HCT116 (cell line): ENCODE results near the gene SYCP2. TPM values are rescaled to one million over a fixed set of nuclear protein-coding genes. Genes with fewer than 3 reads are reported as not detected.

Experiments used
- ATAC-seq: fragments of 200-7000 bp; cut with Tn5 transposase; 2 replicates; pipeline ENCODE4 v1.9.1; 2020; ENCODE audit warnings: mild to moderate bottlenecking, moderate library complexity
- BruUV-seq: library from RNA; stranded (reverse); fragments of 400-500 nt; replicated peaks from 2 replicates; lab custom pipeline; 2021; lab: Mats Ljungman, UMichigan
- CTCF ChIA-PET: fragments of 300-600 bp; sonication (Branson Sonifier 250); formaldehyde crosslinking; loops from one replicate; lab custom pipeline; 2021; ENCODE audit warnings: antibody characterized with exemption; lab: Charles Lee
- POLR2A ChIA-PET: fragments of 300-600, 350-600 bp; sonication (Branson Sonifier 250); formaldehyde crosslinking; loops from one replicate; lab custom pipeline; 2021; ENCODE audit warnings: antibody characterized with exemption; lab: Charles Lee
- RAD21 ChIA-PET, 2 experiments: fragments of 300-600 bp; sonication (Branson Sonifier 250); formaldehyde crosslinking; loops; one replicate each; lab custom pipeline; 2023; ENCODE audit warnings: low total read pairs in 2 of 2; ENCODE audit not compliant: uncharacterized antibody in 2 of 2, unreplicated experiment in 2 of 2, low non-redundant PET in 1 of 2; lab: Charles Lee
- DNase-seq: peaks from one replicate; pipeline ENCODE4 v3.0.0-alpha.2; 2010; ENCODE audit warnings: low read depth, low spot score
- H2AFZ ChIP-seq: fragments of 200-600 bp; shearing (Covaris generic), sonication (generic); 2 replicates; pipeline ENCODE4 v1.6.1; 2017; ENCODE audit warnings: low read depth, mixed run types, mixed read lengths, antibody characterized with exemption, low read length; ENCODE audit not compliant: poor library complexity, severe bottlenecking
- H3K27ac ChIP-seq: 2 replicates; pipeline ENCODE4 v1.5.1; 2012; ENCODE audit warnings: low read depth, low read length
- H3K27me3 ChIP-seq: fragments of 200-600 bp; sonication (generic); 2 replicates; pipeline ENCODE4 v1.6.1; 2016; ENCODE audit warnings: mixed run types, low read length, mixed read lengths; ENCODE audit not compliant: insufficient read depth
- H3K36me3 ChIP-seq, 2 experiments: fragments of 200-500 bp in 1 of 2; fragments of 200-600 bp in 1 of 2; sonication (Bioruptor generic) in 1 of 2; sonication (generic) in 1 of 2; 2 replicates each; pipeline versions ENCODE4 v1.5.1 to v1.6.1; 2014 to 2016; ENCODE audit warnings: low read length in 2 of 2, inconsistent platforms in 1 of 2, mixed read lengths in 1 of 2, mixed run types in 1 of 2; ENCODE audit not compliant: insufficient read depth in 2 of 2, control insufficient read depth in 1 of 2
- H3K4me1 ChIP-seq, 2 experiments: fragments of 200-600 bp in 1 of 2; sonication (generic) in 1 of 2; 2 replicates each; pipeline versions ENCODE4 v1.5.1 to v1.6.1; 2012 to 2017; ENCODE audit warnings: low read length in 2 of 2, inconsistent platforms in 1 of 2, mild to moderate bottlenecking in 1 of 2, mixed read lengths in 1 of 2, mixed run types in 1 of 2, moderate library complexity in 1 of 2; ENCODE audit not compliant: insufficient read depth in 2 of 2, control insufficient read depth in 1 of 2
- H3K4me2 ChIP-seq: fragments of 200-600 bp; sonication (generic); 2 replicates; pipeline ENCODE4 v1.6.1; 2017; ENCODE audit warnings: mixed run types, low read length, mixed read lengths
- H3K4me3 ChIP-seq, 2 experiments: fragments of 200-600 bp in 1 of 2; sonication (generic) in 1 of 2; replicated peaks in 1 of 2; 2 replicates each; pipeline ENCODE4 v1.5.1; 2011 to 2016; ENCODE audit warnings: low read length in 2 of 2, control low read depth in 1 of 2, low read depth in 1 of 2, mild to moderate bottlenecking in 1 of 2, mixed read lengths in 1 of 2, mixed run types in 1 of 2
- H3K79me2 ChIP-seq: fragments of 200-600 bp; sonication (generic); 2 replicates; pipeline ENCODE4 v1.6.1; 2017; ENCODE audit warnings: mild to moderate bottlenecking, mixed run types, low read length, moderate library complexity, mixed read lengths; ENCODE audit not compliant: insufficient read depth
- H3K9ac ChIP-seq: fragments of 200-600 bp; sonication (generic); 2 replicates; pipeline ENCODE4 v1.6.1; 2016; ENCODE audit warnings: low read length, mixed read lengths
- H3K9me2 ChIP-seq: fragments of 200-600 bp; sonication (generic), shearing (Covaris generic); 2 replicates; pipeline ENCODE4 v1.6.1; 2017; ENCODE audit warnings: mixed run types, mild to moderate bottlenecking, moderate library complexity; ENCODE audit not compliant: insufficient read depth
- H3K9me3 ChIP-seq, 2 experiments: fragments of 200-500 bp in 1 of 2; fragments of 200-600 bp in 1 of 2; sonication (Bioruptor generic) in 1 of 2; sonication (generic) in 1 of 2; 2 replicates each; pipeline ENCODE4 v1.6.1; 2014 to 2017; ENCODE audit warnings: low read length in 2 of 2, mixed read lengths in 2 of 2, inconsistent platforms in 1 of 2, low read depth in 1 of 2, mild to moderate bottlenecking in 1 of 2, mixed run types in 1 of 2, moderate library complexity in 1 of 2; ENCODE audit not compliant: control insufficient read depth in 1 of 2, insufficient read depth in 1 of 2
- H4K20me1 ChIP-seq: fragments of 200-600 bp; sonication (generic), shearing (Covaris generic); 2 replicates; pipeline ENCODE4 v1.6.1; 2017; ENCODE audit warnings: mixed run types, mild to moderate bottlenecking, moderate library complexity; ENCODE audit not compliant: insufficient read depth
- CBX3 ChIP-seq: IDR thresholded peaks from 2 replicates; pipeline ENCODE4 v1.6.1; 2012; ENCODE audit warnings: low read depth
- CEBPB ChIP-seq: IDR thresholded peaks from 2 replicates; pipeline ENCODE4 v1.6.1; 2012; ENCODE audit warnings: low read depth
- EGR1 ChIP-seq: IDR thresholded peaks from 2 replicates; pipeline ENCODE4 v1.6.1; 2012; ENCODE audit warnings: low read depth
- ELF1 ChIP-seq: IDR thresholded peaks from 2 replicates; pipeline ENCODE4 v1.6.1; 2012; ENCODE audit warnings: low read depth, borderline replicate concordance
- EZH2phosphoT487 ChIP-seq: fragments of 200-600 bp; IDR thresholded peaks from 2 replicates; pipeline ENCODE4 v1.6.1; 2018; ENCODE audit warnings: antibody characterized with exemption, borderline replicate concordance
- FOSL1 ChIP-seq: IDR thresholded peaks from 2 replicates; pipeline ENCODE4 v1.6.1; 2012; ENCODE audit warnings: low read depth
- POLR2A ChIP-seq: IDR thresholded peaks from 2 replicates; pipeline ENCODE4 v1.7.0; 2011; ENCODE audit warnings: borderline replicate concordance; ENCODE audit not compliant: insufficient read depth, insufficient read length; ENCODE audit errors: extremely low read depth
- RAD21 ChIP-seq: IDR thresholded peaks from 2 replicates; pipeline ENCODE4 v1.6.1; 2012; ENCODE audit warnings: low read depth, mild to moderate bottlenecking
- SP1 ChIP-seq: IDR thresholded peaks from 2 replicates; pipeline ENCODE4 v1.6.1; 2012; ENCODE audit warnings: low read depth
- YY1 ChIP-seq: IDR thresholded peaks from 2 replicates; pipeline ENCODE4 v1.6.1; 2011; ENCODE audit warnings: low read length, low read depth, moderate library complexity, mild to moderate bottlenecking; ENCODE audit not compliant: insufficient replicate concordance; ENCODE audit errors: extremely low read depth
- ZFX ChIP-seq: fragments of 450-650 bp; IDR thresholded peaks from 2 replicates; pipeline ENCODE4 v1.6.1; 2017
- ZNF274 ChIP-seq: fragments of 200-500 bp; sonication (Bioruptor generic); IDR thresholded peaks from 2 replicates; pipeline ENCODE4 v1.6.1; 2014; ENCODE audit warnings: mild to moderate bottlenecking, low read depth, low read length, inconsistent platforms
- intact Hi-C: fragments of 100-400 bp; cut with micrococcal nuclease; formaldehyde crosslinking; loops from 2 replicates; pipeline ENCODE4 v1.10.0; 2022
- total RNA-seq: library from RNA; stranded (reverse); gene quantifications from one replicate; pipeline ENCODE4 v1.2.1, GENCODE V29; 2021; ENCODE audit not compliant: unreplicated experiment
- TF ChIP-seq, protein P1 (sequence below): IDR thresholded peaks from 2 replicates; pipeline ENCODE4 v1.6.1; 2011; ENCODE audit warnings: mild to moderate bottlenecking, low read length, moderate library complexity; ENCODE audit not compliant: insufficient replicate concordance; ENCODE audit errors: extremely low read depth
- TF ChIP-seq, protein P2 (sequence below), 3 experiments: fragments of 200-600 bp in 1 of 3; sonication (generic) in 1 of 3; IDR thresholded peaks in 2 of 3; conservative IDR thresholded peaks in 1 of 3; 2 replicates each; pipeline ENCODE4 v1.5.1; 2012 to 2017; ENCODE audit warnings: low read depth in 2 of 3, low read length in 2 of 3, antibody characterized with exemption in 1 of 3, borderline replicate concordance in 1 of 3, control low read depth in 1 of 3, mild to moderate bottlenecking in 1 of 3, mixed read lengths in 1 of 3, mixed run types in 1 of 3, moderate library complexity in 1 of 3; ENCODE audit not compliant: insufficient read depth in 1 of 3

The SYCP2 gene
- total RNA-seq, 1 experiment from 2014 or later: 0.59 TPM

DNA sequence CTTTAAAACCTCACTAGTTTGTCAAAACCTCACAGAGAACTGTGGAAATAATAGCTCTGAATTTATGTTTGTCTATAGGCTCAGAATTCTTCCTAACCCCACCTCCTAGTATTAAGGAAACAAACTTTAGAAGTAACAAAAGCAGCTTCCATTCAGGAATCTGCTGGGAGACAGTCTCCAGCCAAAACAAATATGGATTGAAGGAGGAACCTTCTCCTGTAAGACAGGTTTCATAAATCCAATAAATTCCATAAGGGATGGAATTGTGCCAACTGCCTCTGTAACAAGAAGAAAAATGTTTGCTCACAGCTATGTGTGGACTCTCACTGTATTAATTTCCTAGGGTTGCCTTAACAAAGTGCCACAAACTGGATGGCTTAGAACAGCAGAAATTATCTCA lies 7.5 kb downstream of the SYCP2 start:
- no peaks in the 10 kb centered on the region for H4K20me1 ChIP-seq
- H3K79me2 ChIP-seq: no peaks in the 10 kb centered on the region
- no peak overlapping the region for H3K4me3 ChIP-seq
- no peaks in the 10 kb centered on the region for H3K9me3 ChIP-seq
- H2AFZ ChIP-seq: no peak overlapping the region
- H3K36me3 ChIP-seq: no peaks in the 10 kb centered on the region
- intact Hi-C loops: no loop called here
- no TSS peak for BruUV-seq
- H3K27me3 ChIP-seq: peaks cover 32% of the 10 kb centered on the region
- CTCF ChIA-PET: interaction anchor here (1.0 kb wide), 1 partner anchor 8 kb away, joined by 3 read pairs; the partner anchor contains the start of gene SYCP2
- no peak overlapping the region for H3K9ac ChIP-seq
- no peaks in the 10 kb centered on the region for H3K9me2 ChIP-seq
- POLR2A ChIA-PET: no interaction called here
- H3K4me1 ChIP-seq: no peaks in the 10 kb centered on the region; a peak in 1 of 4 replicates
- DNase-seq: no peak
- TF ChIP-seq, protein P1, sequence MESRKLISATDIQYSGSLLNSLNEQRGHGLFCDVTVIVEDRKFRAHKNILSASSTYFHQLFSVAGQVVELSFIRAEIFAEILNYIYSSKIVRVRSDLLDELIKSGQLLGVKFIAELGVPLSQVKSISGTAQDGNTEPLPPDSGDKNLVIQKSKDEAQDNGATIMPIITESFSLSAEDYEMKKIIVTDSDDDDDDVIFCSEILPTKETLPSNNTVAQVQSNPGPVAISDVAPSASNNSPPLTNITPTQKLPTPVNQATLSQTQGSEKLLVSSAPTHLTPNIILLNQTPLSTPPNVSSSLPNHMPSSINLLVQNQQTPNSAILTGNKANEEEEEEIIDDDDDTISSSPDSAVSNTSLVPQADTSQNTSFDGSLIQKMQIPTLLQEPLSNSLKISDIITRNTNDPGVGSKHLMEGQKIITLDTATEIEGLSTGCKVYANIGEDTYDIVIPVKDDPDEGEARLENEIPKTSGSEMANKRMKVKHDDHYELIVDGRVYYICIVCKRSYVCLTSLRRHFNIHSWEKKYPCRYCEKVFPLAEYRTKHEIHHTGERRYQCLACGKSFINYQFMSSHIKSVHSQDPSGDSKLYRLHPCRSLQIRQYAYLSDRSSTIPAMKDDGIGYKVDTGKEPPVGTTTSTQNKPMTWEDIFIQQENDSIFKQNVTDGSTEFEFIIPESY: no peak
- TF ChIP-seq YY1 (no peak), EGR1 (no peak), ZFX (no peak), SP1 (no peak), EZH2phosphoT487 (no peak), POLR2A (no peak), ELF1 (no peak), CEBPB (no peak), CBX3 (no peak), RAD21 (no peak), FOSL1 (no peak), ZNF274 (no peak)
- TF ChIP-seq, protein P2, sequence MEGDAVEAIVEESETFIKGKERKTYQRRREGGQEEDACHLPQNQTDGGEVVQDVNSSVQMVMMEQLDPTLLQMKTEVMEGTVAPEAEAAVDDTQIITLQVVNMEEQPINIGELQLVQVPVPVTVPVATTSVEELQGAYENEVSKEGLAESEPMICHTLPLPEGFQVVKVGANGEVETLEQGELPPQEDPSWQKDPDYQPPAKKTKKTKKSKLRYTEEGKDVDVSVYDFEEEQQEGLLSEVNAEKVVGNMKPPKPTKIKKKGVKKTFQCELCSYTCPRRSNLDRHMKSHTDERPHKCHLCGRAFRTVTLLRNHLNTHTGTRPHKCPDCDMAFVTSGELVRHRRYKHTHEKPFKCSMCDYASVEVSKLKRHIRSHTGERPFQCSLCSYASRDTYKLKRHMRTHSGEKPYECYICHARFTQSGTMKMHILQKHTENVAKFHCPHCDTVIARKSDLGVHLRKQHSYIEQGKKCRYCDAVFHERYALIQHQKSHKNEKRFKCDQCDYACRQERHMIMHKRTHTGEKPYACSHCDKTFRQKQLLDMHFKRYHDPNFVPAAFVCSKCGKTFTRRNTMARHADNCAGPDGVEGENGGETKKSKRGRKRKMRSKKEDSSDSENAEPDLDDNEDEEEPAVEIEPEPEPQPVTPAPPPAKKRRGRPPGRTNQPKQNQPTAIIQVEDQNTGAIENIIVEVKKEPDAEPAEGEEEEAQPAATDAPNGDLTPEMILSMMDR (IDR thresholded peaks at IDR 0.05 in 2 of 3, conservative IDR thresholded peaks at IDR 0.05 in 1 of 3; ENCODE audit: borderline replicate concordance in 1 of 3, insufficient read depth in 1 of 3, low read depth in 2 of 3, low read length in 2 of 3): no peak
- TF ChIP-seq, all 23 proteins: peak for 0
- Histone ChIP-seq H3K27ac (no peak overlapping the region), H3K4me2 (no peak overlapping the region)
- no peak for ATAC-seq
- RAD21 ChIA-PET: no interaction called here
